ENCODE measurements around the gene COPB1.

The COPB1 gene

GRCh38 chr11:14519597-14519916 lies 19.9 kb upstream of the COPB1 start:
- Histone ChIP-seq H3K27me3 (ENCODE audit: control insufficient read depth, insufficient read depth, low read length) (no peaks in the 10 kb centered on the region), H3K79me2 (no peaks in the 10 kb centered on the region), H3K27ac (peak overlapping the region; percentile 83), H3K4me1 (no peaks in the 10 kb centered on the region), H2AFZ (peak overlapping the region; percentile 94), H3K9ac (peak overlapping the region; percentile 33), H3K36me3 (ENCODE audit: control insufficient read depth, insufficient read depth, low read length) (no peaks in the 10 kb centered on the region), H3K4me3 (ENCODE audit: low read depth, low read length) (peak overlapping the region; percentile 84), H3K9me3 (ENCODE audit: control insufficient read depth, low read length) (no peaks in the 10 kb centered on the region), H3K4me2 (ENCODE audit: low read length) (peak overlapping the region; percentile 49)
- TF ChIP-seq CTCF (IDR thresholded peaks at IDR 0.05) = no peak

GRCh38 chr11:14518820-14519219 lies 19.2 kb upstream of the COPB1 start:
- no peak overlapping the region for H2AFZ ChIP-seq
- H3K4me1 ChIP-seq = no peaks in the 10 kb centered on the region
- no peak overlapping the region for H3K9ac ChIP-seq
- no peaks in the 10 kb centered on the region for H3K27me3 ChIP-seq (ENCODE audit: control insufficient read depth, insufficient read depth, low read length)
- H3K4me3 ChIP-seq (ENCODE audit: low read depth, low read length) = peak overlapping the region; percentile 84
- no peaks in the 10 kb centered on the region for H3K36me3 ChIP-seq (ENCODE audit: control insufficient read depth, insufficient read depth, low read length)
- peak overlapping the region; percentile 49 for H3K4me2 ChIP-seq (ENCODE audit: low read length)
- no peaks in the 10 kb centered on the region for H3K9me3 ChIP-seq (ENCODE audit: control insufficient read depth, low read length)
- TF ChIP-seq CTCF (IDR thresholded peaks at IDR 0.05) = no peak
- no peaks in the 10 kb centered on the region for H3K79me2 ChIP-seq
- no peak overlapping the region for H3K27ac ChIP-seq

- TF ChIP-seq CTCF (IDR thresholded peaks at IDR 0.05) = no peak
- no peaks in the 10 kb centered on the region for H3K9me3 ChIP-seq (ENCODE audit: control insufficient read depth, low read length)
- no peak overlapping the region for H3K9ac ChIP-seq
- no peak overlapping the region for H3K4me2 ChIP-seq (ENCODE audit: low read length)
- no peaks in the 10 kb centered on the region for H3K27me3 ChIP-seq (ENCODE audit: control insufficient read depth, insufficient read depth, low read length)
- H2AFZ ChIP-seq = no peak overlapping the region
- H3K4me3 ChIP-seq (ENCODE audit: low read depth, low read length) = no peak overlapping the region
- no peaks in the 10 kb centered on the region for H3K79me2 ChIP-seq
- no peaks in the 10 kb centered on the region for H3K4me1 ChIP-seq
- no peaks in the 10 kb centered on the region for H3K36me3 ChIP-seq (ENCODE audit: control insufficient read depth, insufficient read depth, low read length)
- no peak overlapping the region for H3K27ac ChIP-seq
Observed at GRCh38 chr11:14513800-14514199, 14.2 kb upstream of the COPB1 start.

- no peak overlapping the region for H3K4me3 ChIP-seq (ENCODE audit: low read depth, low read length)
- H3K9ac ChIP-seq = no peak overlapping the region
- no peaks in the 10 kb centered on the region for H3K79me2 ChIP-seq
- no peaks in the 10 kb centered on the region for H3K36me3 ChIP-seq (ENCODE audit: control insufficient read depth, insufficient read depth, low read length)
- no peaks in the 10 kb centered on the region for H3K9me3 ChIP-seq (ENCODE audit: control insufficient read depth, low read length)
- H3K4me1 ChIP-seq = no peaks in the 10 kb centered on the region
- no peak overlapping the region for H3K27ac ChIP-seq
- TF ChIP-seq CTCF (IDR thresholded peaks at IDR 0.05) = no peak
- H3K4me2 ChIP-seq (ENCODE audit: low read length) = no peak overlapping the region
- no peaks in the 10 kb centered on the region for H3K27me3 ChIP-seq (ENCODE audit: control insufficient read depth, insufficient read depth, low read length)
- no peak overlapping the region for H2AFZ ChIP-seq
Observed at GRCh38 chr11:14506532-14506931, 6.9 kb upstream of the COPB1 start.

GRCh38 chr11:14503023-14503422 lies 3.4 kb upstream of the COPB1 start:
- Histone ChIP-seq H3K4me2 (ENCODE audit: low read length) (no peak overlapping the region), H3K79me2 (peaks cover 3% of the 10 kb centered on the region), H3K27me3 (ENCODE audit: control insufficient read depth, insufficient read depth, low read length) (no peaks in the 10 kb centered on the region), H3K27ac (no peak overlapping the region), H3K4me3 (ENCODE audit: low read depth, low read length) (no peak overlapping the region), H2AFZ (no peak overlapping the region), H3K9me3 (ENCODE audit: control insufficient read depth, low read length) (no peaks in the 10 kb centered on the region), H3K9ac (no peak overlapping the region), H3K36me3 (ENCODE audit: control insufficient read depth, insufficient read depth, low read length) (no peaks in the 10 kb centered on the region), H3K4me1 (no peaks in the 10 kb centered on the region)
- no peak for TF ChIP-seq CTCF (IDR thresholded peaks at IDR 0.05)
